Fibroblast of peridontal ligament (primary cell): ENCODE measurements around the gene PLAAT5.
"Not testable (repeated sequence)": the region's sequence is repeated elsewhere in the genome, so short reads cannot be mapped to it uniquely, and the experiment has no call there.

Experiments used
- DNase-seq: peaks from one replicate; pipeline ENCODE4 v3.0.0-alpha.2; 2010; ENCODE audit errors: extremely low read depth

The PLAAT5 gene

DNA sequence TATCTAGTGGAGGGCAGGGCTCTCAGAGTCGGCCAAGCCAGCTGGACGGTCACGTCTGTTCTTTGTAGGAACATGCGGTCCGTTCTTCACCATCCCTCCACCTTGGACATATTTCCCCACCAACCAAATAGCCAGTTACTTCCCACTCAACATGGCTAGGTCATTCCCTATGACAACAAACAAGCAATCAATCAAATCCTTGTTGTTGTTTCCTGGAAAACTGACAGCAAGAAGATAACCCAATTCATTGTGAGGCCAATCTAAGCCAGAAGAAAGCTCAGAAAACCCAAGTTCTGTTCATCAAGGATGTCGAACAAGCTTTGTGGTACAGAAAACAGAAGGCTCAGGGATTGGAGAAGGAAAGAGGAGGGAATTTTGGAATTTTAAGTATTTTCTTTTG is 10.9 kb downstream of the PLAAT5 start:
- DNase-seq: no peak

DNA sequence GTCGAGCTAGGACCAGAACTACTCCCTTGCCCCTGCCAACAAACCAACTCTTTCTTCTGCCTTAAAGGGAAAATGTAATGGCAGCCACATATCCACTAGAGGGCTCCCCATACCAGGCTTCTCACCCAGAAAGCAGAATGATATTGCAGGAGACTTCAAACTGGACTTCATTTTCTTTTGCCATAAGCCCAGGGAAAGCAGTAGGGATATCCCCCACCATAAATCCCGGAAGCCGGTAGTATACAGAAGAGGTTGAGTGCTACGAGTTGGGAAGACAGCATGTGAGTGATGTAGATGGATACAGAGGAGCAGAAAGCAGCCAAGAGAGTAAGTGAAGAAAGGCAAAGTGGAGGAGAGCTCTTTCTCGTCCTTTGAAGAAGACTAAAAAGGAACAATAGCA is 12.1 kb downstream of the PLAAT5 start:
- DNase-seq: peak; percentile 87

DNA sequence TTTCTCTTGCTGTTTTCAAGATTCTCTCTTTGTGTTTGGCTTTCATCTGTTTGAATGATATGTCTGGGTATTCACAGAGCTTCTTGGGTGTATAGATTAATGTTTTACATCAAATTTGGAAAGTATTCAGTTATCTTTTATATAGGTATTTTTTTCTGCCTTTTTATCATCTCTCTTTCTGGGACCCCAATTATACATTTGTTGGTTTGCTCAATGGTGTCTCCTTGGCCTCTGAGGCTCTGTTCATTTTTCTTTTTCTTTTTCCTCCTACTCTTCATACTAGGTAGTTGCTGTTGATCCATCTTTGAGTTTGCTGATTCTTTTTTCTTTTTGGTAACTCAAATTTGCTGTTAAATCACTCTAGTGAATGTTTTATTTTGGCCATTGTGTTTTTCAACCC is 14.3 kb downstream of the PLAAT5 start:
- no peak for DNase-seq

DNA sequence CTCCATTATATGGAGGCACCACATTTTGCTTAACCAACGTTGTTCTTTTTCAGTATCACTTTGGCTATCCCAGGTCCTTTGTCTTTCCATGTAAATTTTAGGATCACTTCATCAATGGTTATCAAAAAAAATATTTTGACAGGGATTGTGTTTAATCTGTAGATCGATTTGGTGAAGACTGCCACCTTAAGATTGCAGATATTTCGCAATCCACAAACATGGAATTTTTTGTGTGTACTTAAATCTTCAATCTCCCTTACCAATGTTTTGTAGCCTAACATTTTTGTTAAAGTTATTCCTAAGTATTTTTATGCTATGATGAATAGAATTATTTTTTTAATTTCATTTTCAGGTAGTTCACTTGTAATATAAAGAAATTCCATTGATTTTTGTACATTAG is 18.6 kb downstream of the PLAAT5 start:
- no peak for DNase-seq

DNA sequence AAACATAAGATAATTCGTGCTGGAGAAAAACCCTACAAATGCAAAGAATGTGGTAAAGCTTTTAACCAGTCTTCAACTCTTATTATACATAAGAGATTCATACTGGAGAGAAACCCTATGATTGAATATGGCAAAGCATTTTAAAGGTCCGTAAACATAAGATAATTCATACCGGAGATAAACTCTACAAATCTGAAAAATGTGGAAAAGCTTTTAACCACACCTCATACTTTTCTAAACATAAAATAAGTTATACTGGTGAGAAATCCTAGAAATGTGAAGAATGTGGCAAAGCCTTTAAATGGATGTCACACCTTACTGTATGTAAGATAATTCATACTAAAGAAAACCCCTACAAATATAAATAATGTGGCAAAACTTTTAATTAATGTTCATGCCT is 20.7 kb downstream of the PLAAT5 start:
- DNase-seq: no peak

DNA sequence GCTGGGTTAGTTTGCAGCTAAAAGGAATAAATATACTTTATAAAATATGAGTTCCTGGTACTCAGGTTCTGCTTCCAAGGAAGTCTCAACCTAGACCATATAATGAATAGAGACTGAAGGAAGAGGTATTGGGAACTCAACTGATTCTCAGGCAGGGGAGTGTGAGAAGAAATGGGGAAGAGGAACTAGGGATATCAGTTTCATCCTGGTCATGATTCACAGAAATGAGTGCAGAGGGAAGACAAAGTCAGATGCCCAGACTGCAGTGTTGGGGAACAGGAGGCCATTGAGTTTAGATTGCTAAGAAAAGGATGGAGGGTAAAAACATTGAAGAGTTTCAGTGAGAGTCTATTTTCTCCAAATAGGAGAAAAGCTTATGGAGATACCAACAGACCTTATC is 28.8 kb downstream of the PLAAT5 start:
- DNase-seq: no peak

DNA sequence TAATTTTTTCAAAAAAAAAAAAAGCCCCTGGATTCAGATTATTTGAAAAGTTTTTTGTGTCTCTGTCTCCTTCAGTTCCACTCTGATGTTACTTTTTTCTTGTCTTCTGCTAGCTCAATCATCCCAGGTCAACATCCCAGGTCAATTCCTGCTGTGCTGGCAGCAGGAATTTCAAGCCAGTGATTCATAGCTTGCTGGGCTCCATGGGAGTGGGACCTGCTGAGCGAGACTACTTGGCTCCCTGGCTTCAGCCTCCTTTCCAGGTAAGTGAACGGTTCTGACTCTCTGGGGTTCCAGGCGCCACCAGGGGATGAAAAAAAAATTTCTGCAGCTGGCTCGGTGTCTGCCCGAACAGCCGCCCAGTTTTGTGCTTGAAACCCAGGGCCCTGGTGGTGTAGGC is 31.4 kb downstream of the PLAAT5 start:
- no peak for DNase-seq

DNA sequence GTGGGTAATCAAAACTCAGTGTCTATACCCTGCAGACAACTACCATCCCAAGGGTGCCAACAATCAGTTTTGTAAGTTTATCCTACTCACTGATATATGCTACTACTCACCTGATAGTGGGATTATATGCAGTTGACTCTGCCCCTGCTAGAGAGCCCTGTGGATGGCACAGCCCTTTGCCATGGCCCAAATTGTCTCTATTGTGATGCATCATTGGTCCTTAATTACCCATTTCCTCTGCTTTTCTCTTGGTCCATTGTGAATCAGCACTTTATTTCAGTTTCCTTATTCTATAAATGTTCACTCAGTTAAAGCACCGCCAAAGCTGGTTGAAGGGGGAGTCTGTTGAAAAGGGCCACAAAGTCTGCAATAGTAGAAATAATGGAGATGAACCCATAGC is 42.3 kb downstream of the PLAAT5 start:
- DNase-seq: no peak

DNA sequence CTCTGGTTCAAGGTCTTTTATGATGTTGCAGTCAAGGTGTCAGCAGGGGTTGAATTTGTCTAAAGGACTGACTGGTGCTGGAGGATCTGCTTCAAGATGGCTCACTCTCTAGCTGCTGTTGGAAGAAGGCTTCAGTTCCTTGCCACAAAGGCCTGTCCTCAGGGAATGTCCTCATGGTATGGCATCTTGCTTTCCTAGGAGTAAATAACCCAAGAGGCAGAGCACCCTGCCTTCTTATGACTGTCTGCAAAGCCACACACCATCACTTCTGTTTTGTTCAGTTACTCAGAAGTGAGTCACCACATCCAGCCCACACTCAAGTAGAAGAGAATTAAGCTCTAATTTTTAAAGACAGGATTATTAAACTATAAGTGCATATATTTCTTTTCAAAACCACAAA is 45.2 kb downstream of the PLAAT5 start:
- DNase-seq: no peak

DNA sequence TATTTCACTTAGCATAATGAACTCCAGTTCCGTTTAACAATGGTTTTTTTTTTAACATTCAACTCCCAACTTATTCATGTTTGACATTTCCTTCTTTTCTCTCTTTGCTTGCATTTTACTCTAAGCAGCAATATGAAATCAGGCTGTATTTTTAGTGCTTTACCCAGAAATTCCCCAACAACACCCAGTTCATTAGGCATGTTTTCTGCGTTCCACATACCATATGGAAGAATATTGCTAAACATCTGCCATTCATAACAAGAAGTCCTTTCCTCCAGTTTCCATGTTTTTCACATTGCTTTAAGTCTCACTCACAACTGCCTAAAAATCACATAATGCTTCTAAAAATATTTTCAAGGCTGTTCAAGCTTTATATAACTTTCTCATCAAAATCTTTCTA is 45.8 kb downstream of the PLAAT5 start:
- DNase-seq: no peak

DNA sequence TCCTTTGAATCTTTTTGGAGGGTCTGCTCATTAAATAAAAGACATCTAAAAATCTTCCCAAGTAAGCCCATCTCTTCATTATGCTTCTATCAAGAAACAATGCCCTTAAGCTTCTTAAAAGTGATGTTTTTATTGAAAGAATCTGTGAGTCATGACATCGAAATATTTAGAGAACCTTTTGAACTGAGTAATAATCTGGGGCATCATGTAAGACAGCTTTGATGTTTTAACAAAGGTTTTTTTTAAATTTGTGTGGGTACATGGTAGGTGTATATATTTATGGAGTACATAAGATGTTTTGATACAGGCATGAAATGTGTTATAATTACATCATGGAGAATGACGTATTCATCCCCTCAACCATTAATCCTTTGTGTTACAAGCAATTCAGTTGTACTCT is 46.8 kb downstream of the PLAAT5 start:
- no peak for DNase-seq

DNA sequence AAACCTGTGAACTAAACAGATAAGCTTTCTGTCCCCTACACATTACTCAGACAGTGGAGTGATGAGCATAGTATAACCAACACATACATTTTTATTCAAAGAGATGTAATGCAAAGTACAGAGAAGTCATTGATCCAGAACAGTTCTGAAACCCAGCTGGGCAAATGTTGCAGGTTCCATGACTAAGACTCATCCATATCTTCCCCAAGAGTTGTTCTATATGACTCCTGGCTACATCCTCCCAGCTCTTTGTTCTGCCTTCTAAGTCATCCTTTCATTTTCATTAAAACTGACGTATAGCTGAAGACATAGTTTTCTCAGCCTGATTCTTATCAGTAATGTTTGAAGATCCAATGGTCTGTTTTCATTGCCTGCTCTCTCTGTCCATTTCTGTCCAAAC is 47.3 kb downstream of the PLAAT5 start:
- DNase-seq: no peak

DNA sequence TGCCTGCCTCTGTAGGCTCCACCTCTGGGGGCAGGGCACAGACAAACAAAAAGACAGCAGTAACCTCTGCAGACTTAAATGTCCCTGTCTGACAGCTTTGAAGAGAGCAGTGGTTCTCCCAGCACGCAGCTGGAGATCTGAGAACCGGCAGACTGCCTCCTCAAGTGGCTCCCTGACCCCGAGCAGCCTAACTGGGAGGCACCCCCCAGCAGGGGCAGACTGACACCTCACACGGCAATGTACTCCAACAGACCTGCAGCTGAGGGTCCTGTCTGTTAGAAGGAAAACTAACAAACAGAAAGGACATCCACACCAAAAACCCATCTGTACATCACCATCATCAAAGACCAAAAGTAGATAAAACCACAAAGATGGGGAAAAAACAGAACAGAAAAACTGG is 55.1 kb downstream of the PLAAT5 start:
- DNase-seq: not testable (repeated sequence)

DNA sequence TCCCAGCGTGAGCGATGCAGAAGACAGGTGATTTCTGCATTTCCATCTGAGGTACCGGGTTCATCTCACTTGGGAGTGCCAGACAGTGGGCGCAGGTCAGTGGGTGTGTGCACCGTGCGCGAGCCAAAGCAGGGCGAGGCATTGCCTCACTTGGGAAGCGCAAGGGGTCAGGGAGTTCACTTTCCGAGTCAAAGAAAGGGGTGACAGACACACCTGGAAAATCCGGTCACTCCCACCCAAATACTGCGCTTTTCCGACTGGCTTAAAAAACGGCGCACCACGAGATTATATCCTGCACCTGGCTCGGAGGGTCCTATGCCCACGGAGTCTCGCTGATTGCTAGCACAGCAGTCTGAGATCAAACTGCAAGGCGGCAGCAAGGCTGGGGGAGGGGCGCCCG is 55.6 kb downstream of the PLAAT5 start:
- DNase-seq: not testable (repeated sequence)

DNA sequence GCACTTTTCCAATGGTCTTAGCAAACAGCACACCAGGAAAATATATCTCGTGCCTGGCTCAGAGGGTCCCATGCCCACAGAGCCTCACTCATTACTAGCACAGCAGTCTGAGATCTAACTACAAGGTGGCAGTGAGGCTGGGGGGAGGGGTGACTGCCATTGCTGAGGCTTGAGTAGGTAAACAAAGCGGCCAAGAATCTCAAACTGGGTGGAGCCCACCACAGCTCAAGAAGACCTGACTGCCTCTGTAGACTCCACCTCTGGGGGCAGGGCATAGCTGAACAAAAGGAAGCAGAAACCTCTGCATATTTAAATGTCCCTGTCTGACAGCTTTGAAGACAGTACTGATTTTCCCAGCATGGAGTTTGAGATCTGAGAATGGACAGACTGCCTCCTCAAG is 60.2 kb downstream of the PLAAT5 start:
- not testable (repeated sequence) for DNase-seq

DNA sequence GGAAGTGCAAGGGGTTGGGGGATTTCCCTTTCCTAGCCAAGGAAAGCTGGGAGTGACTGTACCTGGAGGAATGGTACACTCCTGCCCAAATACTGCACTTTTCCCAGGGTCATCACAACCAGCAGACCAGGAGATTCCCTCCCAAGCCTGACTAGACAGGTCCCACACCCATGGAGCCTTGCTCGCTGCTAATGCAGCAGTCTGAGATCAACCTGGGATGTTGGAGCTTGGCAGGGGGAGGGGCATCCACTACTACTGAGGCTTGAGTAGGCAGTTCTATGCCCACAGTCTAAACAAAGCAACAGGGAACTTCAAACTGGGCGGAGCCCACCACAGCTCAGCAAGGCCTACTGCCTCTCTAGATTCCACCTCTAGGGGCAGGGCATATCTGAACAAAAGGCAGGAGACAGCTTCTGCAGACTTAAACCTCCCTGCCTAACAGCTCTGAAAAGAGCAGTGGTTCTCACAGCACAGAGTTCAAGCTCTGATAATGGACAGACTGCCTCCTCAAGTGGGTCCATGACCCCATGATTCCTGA is 62.9 kb downstream of the PLAAT5 start:
- no peak for DNase-seq

DNA sequence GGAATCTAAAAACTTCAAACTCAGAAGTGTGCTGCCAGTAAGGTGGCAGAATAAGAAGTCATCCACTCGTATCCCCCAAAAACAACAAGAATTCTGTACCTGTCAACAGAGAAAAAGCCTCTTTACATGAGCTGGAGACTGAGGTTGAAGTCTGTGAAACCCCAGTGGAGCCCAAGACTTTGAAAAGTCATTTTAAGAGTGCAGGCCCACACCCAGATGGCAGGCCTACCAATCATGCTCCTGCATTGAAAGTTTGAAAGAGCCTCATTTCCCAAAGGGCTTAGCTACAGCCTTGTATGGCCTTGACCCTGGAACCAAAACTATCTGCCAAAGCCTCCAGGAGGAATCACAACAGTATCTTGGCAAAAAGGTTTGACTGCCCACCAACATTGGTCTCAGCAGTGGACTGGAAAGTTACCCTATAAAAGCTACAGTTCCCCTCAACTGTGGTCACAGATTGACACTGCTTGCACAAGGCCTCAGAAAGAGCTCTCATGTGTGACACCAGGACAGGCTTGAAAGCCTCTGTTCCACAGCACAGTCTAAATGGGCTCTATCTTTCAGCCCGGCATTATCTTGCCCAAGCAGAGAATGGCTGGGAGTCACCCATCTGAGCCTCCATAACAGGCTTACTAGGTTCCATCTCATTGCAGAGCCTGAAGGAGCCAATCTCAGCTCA is 73.7 kb downstream of the PLAAT5 start:
- no peak for DNase-seq
